Stimulated activated CD8-positive, alpha-beta memory T cell treated with anti-CD3 and anti-CD28 coated beads, Interleukin-4, amount 100 ng/mL, for 48 hours (primary cell): ENCODE results near the gene NFATC4.

ENCODE experiments used
- DNase-seq: peaks from one replicate; pipeline ENCODE4 v3.0.0-alpha.2; 2020

Gene NFATC4

GRCh38 chr14:24411443-24412389 is 43.7 kb downstream of the NFATC4 start:
- DNase-seq = peak; percentile 47

- DNase-seq = no peak
Observed at GRCh38 chr14:24414077-24414476, 46.1 kb downstream of the NFATC4 start.

DNA sequence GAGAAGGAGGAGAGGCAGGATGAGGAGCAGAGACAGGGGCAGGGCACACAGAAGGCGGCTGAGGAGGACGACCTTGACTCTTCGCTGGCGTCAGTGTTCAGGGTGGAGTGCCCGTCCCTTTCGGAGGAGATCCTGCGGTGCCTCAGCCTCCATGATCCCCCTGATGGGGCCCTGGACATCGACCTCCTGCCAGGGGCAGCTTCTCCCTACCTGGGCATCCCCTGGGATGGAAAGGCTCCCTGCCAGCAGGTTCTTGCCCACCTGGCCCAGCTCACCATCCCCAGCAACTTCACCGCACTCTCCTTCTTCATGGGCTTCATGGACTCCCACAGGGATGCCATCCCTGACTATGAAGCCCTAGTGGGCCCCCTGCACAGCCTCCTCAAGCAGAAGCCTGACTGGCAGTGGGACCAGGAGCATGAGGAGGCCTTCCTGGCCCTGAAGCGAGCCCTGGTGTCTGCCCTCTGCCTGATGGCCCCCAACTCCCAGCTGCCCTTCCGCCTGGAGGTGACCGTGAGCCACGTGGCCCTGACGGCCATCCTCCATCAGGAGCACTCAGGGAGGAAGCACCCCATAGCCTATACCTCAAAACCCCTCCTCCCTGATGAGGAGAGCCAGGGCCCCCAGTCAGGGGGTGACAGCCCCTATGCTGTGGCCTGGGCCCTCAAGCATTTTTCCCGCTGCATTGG is 46.9 kb downstream of the NFATC4 start:
- no peak for DNase-seq

GRCh38 chr14:24415421-24416253 is 47.7 kb downstream of the NFATC4 start:
- no peak for DNase-seq

DNA sequence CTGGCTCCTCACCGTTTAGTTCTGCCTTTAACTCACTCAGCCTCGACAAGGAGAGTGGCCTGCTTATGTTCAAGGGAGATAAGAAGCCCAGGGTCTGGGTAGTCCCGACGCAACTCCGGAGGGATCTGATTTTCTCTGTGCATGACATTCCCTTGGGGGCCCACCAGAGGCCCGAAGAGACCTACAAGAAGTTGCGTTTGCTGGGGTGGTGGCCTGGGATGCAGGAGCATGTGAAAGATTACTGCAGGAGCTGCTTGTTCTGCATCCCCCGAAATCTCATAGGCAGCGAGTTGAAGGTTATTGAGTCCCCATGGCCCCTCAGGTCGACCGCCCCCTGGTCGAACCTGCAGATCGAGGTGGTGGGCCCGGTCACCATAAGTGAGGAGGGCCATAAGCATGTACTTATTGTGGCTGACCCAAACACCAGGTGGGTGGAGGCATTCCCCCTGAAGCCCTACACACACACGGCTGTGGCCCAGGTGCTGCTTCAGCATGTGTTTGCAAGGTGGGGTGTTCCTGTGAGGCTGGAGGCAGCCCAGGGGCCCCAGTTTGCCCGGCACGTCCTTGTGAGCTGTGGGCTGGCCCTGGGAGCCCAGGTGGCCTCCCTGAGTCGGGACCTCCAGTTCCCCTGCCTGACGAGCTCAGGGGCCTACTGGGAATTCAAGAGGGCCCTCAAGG is 48.4 kb downstream of the NFATC4 start:
- no peak for DNase-seq

- DNase-seq = no peak
Observed at GRCh38 chr14:24416932-24417619, 49.1 kb downstream of the NFATC4 start.

- DNase-seq = no peak
Observed at GRCh38 chr14:24417832-24418491, 50.0 kb downstream of the NFATC4 start.

DNA sequence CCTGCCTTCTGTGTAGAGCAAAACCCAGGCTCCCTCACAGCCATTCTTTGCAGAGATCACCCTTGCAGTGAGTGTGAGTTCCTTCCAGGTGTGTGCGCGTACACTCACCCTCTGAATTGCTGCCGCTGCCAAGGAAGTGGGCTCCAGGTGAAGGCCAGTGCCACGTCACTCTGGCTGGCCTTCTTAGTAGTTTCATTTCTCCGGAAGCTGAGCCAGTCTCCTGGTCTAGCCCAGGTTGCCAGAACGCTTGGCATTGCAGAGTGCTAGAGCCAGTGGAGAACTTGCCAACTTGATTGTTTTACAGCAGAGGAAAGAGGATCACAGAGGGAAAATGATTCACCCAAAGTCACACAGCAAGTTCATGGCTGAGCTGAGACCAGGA is 50.5 kb downstream of the NFATC4 start:
- no peak for DNase-seq

DNA sequence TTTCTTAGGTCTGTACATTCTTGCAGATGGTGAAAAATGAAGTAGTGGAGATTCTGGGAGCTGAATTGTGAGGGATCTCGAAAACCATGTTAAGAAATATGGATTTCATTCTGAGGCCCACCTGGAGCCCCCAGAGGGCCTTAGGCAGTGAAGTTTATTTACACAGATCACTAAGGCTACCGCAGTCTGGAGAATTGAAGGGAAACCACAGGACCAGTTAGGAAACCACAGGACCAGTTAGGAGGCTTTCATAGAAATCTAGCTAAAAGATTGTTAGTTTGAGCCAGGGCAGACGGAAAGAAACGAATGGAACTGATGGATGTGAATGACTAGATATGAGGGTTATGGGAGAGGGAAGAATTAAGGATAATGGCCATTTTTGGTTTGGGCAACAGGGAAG is 54.3 kb downstream of the NFATC4 start:
- no peak for DNase-seq

- no peak for DNase-seq
Observed at GRCh38 chr14:24422694-24423601, 55.0 kb downstream of the NFATC4 start.

- no peak for DNase-seq
Observed at GRCh38 chr14:24425704-24426103, 57.7 kb downstream of the NFATC4 start.

DNA sequence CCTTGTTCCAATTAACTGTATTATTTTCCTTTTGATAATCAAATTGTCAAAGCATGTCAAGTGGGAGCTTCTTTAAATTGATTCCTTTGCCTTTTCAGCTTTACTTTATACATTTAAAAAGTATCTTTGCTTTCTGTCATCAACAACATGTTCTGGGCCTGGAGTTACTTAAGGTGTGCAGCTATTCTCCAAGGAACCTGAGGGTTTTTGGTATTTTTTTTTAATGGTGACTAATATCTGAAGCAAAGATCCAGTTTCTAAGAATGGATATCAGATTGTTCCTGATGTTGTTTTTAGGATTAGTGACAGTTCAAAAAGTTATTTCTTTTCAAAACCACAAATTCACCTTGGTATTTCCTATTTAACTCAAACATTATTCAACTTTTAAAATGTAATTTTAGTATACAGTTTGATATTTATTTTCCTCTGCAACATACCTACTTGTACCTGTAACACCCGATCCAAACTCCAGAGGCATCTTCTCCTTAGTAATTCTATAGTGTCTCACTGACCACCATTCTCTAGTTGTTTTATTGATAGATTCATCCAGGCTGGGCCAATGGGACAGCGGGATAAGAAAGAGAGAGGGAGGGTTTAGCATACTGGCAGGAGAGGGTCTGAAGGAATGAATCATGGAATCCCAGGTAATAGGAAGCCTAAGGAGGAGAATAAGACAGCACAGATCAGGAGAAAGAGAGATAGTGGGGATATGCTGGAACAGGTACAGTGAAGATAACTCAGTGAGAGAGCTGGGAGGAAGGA is 58.3 kb downstream of the NFATC4 start:
- no peak for DNase-seq

DNA sequence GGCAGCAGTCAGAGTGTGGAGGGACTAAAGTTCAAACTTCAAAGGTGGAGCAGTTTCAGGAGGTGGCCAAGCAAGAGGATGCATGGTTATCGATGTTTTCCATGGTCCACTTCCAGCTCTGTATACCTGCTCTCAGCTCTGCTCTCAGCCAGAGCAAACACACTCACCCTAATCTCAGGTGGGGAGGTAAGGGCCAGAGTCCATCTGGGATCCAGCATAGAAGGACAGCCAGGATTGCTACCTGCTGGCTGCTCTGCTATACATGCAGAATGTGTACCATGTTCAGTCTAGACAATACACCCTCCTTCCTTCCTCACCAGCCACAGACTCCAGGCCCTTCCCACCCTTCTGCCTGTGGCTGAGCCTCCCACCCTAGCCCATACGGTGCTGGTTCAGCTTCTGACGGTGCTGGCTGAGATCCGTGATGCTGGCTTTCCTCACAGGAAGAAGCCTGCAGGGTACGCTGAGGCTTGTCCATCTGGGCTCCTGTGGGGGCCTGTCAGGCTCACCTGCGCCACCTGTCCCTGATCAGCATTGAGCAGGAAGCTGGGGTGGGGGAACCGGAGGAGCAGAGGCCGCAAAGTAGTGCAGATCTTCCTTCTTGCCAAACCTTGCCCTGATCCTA is 59.0 kb downstream of the NFATC4 start:
- no peak for DNase-seq

- no peak for DNase-seq
Observed at GRCh38 chr14:24427537-24428508, 59.8 kb downstream of the NFATC4 start.

- no peak for DNase-seq
Observed at GRCh38 chr14:24428628-24429394, 60.8 kb downstream of the NFATC4 start.
